Measurements from ENCODE around the gene ANO2.

ANO2 gene

GRCh38 chr12:5573390-5573789 is 371.7 kb downstream of the ANO2 start:
- no peak for ATAC-seq
- TF ChIP-seq ZFP30 (CRISPR knock-in tag; IDR thresholded peaks at IDR 0.05) (no peak), ZNF70 (CRISPR knock-in tag; IDR thresholded peaks at IDR 0.05) (no peak), CSDC2 (CRISPR knock-in tag; IDR thresholded peaks at IDR 0.05) (no peak), PPARA (CRISPR knock-in tag; IDR thresholded peaks at IDR 0.05; ENCODE audit: borderline replicate concordance) (no peak), ESRRG (CRISPR knock-in tag; IDR thresholded peaks at IDR 0.05) (no peak), ISL1 (CRISPR knock-in tag; IDR thresholded peaks at IDR 0.05) (no peak), RARB (CRISPR knock-in tag; IDR thresholded peaks at IDR 0.05) (no peak), CSRNP3 (CRISPR knock-in tag; IDR thresholded peaks at IDR 0.05) (no peak)

DNA sequence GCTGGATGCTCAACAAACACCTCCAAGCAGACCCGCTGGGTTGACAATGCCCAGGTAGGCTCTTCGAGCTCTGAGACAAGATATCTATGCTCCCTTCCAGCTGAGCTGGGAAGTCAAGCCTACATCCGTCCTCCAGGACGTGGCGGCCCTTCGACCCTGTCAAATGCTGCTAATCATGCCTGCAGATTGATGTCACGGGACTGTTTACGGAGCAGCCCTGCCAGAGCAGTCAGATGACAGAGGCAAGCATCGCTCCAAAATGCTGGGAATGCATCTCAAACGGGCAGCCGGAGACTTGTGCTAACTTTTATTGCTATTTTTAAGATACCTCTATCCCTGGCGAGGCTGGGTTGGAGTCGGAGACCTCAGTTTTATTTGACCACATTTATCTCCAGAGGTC is 373.9 kb downstream of the ANO2 start:
- no peak for ATAC-seq

GRCh38 chr12:5570416-5570815 is 374.6 kb downstream of the ANO2 start:
- ATAC-seq = no peak
- no peak for TF ChIP-seq OSR1 (CRISPR knock-in tag; IDR thresholded peaks at IDR 0.05)
- TF ChIP-seq ZFP3 (CRISPR knock-in tag; IDR thresholded peaks at IDR 0.05) = no peak
- no peak for TF ChIP-seq ZNF70 (CRISPR knock-in tag; IDR thresholded peaks at IDR 0.05)
- TF ChIP-seq TSHZ2 (CRISPR knock-in tag; IDR thresholded peaks at IDR 0.05) = no peak
- no peak for TF ChIP-seq SNAI2 (CRISPR knock-in tag; IDR thresholded peaks at IDR 0.05)
- TF ChIP-seq ZNF8 (CRISPR knock-in tag; IDR thresholded peaks at IDR 0.05) = no peak
- TF ChIP-seq BACH2 (CRISPR knock-in tag; IDR thresholded peaks at IDR 0.05; ENCODE audit: borderline replicate concordance) = no peak
- TF ChIP-seq CSRNP3 (CRISPR knock-in tag; IDR thresholded peaks at IDR 0.05) = no peak

More for the DNA sequence above, 373.9 kb downstream of the ANO2 start:
- TF ChIP-seq GLIS3 (CRISPR knock-in tag; IDR thresholded peaks at IDR 0.05) (no peak), PATZ1 (CRISPR knock-in tag; IDR thresholded peaks at IDR 0.05; ENCODE audit: borderline replicate concordance) (no peak), ZC3H10 (CRISPR knock-in tag; IDR thresholded peaks at IDR 0.05) (no peak), ARNTL (CRISPR knock-in tag; IDR thresholded peaks at IDR 0.05; ENCODE audit: borderline replicate concordance, low read depth) (no peak), SNAI2 (CRISPR knock-in tag; IDR thresholded peaks at IDR 0.05) (no peak), RARB (CRISPR knock-in tag; IDR thresholded peaks at IDR 0.05) (no peak), CREB5 (CRISPR knock-in tag; IDR thresholded peaks at IDR 0.05; ENCODE audit: low read depth) (no peak), OSR1 (CRISPR knock-in tag; IDR thresholded peaks at IDR 0.05) (no peak), ZNF565 (CRISPR knock-in tag; conservative IDR thresholded peaks at IDR 0.05; ENCODE audit: low read depth) (no peak), TOX (CRISPR knock-in tag; IDR thresholded peaks at IDR 0.05; ENCODE audit: borderline replicate concordance) (no peak), POU6F1 (CRISPR knock-in tag; IDR thresholded peaks at IDR 0.05; ENCODE audit: borderline replicate concordance, low read depth) (no peak)

All from SK-N-SH treated with all-trans-retinoic acid at 6 μM for 48 hours (cell line).